ENCODE measurements around the gene NADSYN1.

- TF ChIP-seq CTCF (IDR thresholded peaks at IDR 0.05) (no peak), POLR2A (IDR thresholded peaks at IDR 0.05) (no peak)
Observed at GRCh38 chr11:71525188-71525937, 72.4 kb downstream of the NADSYN1 start.
